ENCODE data around the gene GAS1.

DNA sequence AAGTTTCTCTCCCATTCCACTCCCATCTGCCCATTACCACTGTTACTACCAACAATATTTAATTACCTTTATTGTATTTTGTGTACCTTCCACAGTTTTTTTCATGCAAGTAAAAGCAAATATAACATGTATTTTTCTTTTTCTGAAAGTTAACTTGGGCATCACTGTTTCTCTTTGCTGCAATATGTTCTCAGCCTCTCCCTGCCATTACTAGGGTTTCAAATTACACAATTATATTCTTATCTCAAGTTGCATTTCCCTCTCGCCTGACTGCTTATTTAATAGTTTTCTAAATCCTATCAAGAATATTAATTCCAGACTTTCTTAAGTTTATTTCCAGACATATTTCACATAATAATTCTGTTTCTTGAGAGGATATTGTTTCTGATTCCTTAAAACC is 46.9 kb upstream of the GAS1 start:
- TF ChIP-seq EZH2phosphoT487 (IDR thresholded peaks at IDR 0.05; ENCODE audit: insufficient read depth, low read depth) (no peak), EZH2 (IDR thresholded peaks at IDR 0.05; ENCODE audit: insufficient read depth, poor library complexity, severe bottlenecking) (no peak)
